HL-60 (cell line): Measurements from ENCODE around the gene HELZ.

Experiments used
- DNase-seq, 2 experiments: peaks; one replicate each; pipeline ENCODE4 v3.0.0-alpha.2; 2010 to 2020; ENCODE audit warnings: low read depth in 1 of 2, low spot score in 1 of 2
- H3K27ac ChIP-seq: fragments of 250-450 bp; sonication (Bioruptor Pico); replicated peaks from 2 replicates; pipeline ENCODE4 v1.5.1; 2020; ENCODE audit warnings: mild to moderate bottlenecking, moderate library complexity
- H3K27me3 ChIP-seq: fragments of 250-450 bp; sonication (Bioruptor Pico); 2 replicates; pipeline ENCODE4 v1.5.1; 2021; ENCODE audit warnings: mild to moderate bottlenecking, moderate library complexity; ENCODE audit not compliant: insufficient read depth, poor library complexity, severe bottlenecking
- H3K4me3 ChIP-seq: replicated peaks from 2 replicates; pipeline ENCODE4 v1.5.1; 2011; ENCODE audit warnings: mild to moderate bottlenecking, control low read depth, low read length; ENCODE audit not compliant: insufficient read depth
- CTCF ChIP-seq: IDR thresholded peaks from one replicate; pipeline ENCODE4 v1.5.1; 2011; ENCODE audit warnings: low read length, control low read depth, inconsistent platforms; ENCODE audit not compliant: insufficient read depth
- GABPA ChIP-seq: IDR thresholded peaks from 2 replicates; pipeline ENCODE4 v1.6.1; 2012; ENCODE audit warnings: low read depth
- POLR2AphosphoS5 ChIP-seq: IDR thresholded peaks from 2 replicates; pipeline ENCODE4 v1.6.1; 2012; ENCODE audit warnings: low read depth
- REST ChIP-seq: IDR thresholded peaks from 2 replicates; pipeline ENCODE4 v1.6.1; 2012; ENCODE audit warnings: low read depth; ENCODE audit not compliant: insufficient replicate concordance
- SPI1 ChIP-seq: IDR thresholded peaks from 2 replicates; pipeline ENCODE4 v1.6.1; 2012; ENCODE audit warnings: low read depth, mild to moderate bottlenecking, borderline replicate concordance

The HELZ gene

DNA sequence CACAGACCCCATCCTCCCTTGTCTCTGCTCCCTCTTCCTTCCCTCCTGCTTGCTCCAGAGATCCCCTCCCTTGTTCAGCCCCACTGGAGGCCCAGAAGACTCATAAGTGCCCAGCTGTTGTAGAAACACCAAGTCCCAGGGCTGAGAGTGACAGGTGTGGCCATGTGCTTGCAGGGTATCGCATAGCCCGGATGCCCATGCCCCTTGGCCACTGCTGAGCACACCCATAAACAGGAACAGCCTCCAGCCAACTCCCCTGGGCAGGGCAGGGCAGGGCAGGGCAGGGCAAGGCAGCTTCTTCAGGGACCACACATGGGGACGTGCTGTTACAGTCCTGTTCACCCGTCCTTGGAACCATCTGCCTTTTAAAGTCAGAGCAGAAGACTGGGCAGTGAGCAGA lies 198.6 kb downstream of the HELZ start:
- DNase-seq: no peak
- Histone ChIP-seq H3K27ac (no peak overlapping the region), H3K4me3 (no peak overlapping the region), H3K27me3 (no peaks in the 10 kb centered on the region)
- TF ChIP-seq POLR2AphosphoS5 (no peak), GABPA (no peak), SPI1 (no peak), CTCF (no peak), REST (no peak)

GRCh38 chr17:67044940-67045339 lies 200.1 kb downstream of the HELZ start:
- H3K27ac ChIP-seq: no peak overlapping the region
- no peak overlapping the region for H3K4me3 ChIP-seq
- H3K27me3 ChIP-seq: no peaks in the 10 kb centered on the region
- no peak for DNase-seq
- TF ChIP-seq POLR2AphosphoS5: no peak
- no peak for TF ChIP-seq CTCF
- TF ChIP-seq SPI1: no peak
- TF ChIP-seq REST: no peak
- TF ChIP-seq GABPA: no peak

- no peak within 1 kb of the TSS for H3K4me3 ChIP-seq
- no peak within 1 kb of the TSS for H3K27ac ChIP-seq
- TF ChIP-seq SPI1 (no peak), REST (no peak), GABPA (no peak), POLR2AphosphoS5 (no peak), CTCF (no peak)
- no peak for DNase-seq
- H3K27me3 ChIP-seq: no peaks in the 10 kb centered on the region
Measured at GRCh38 chr17:67044016-67044772, 200.8 kb downstream of the HELZ start, which contains the start of gene CACNG1. CACNG1 (plus strand) TSS chr17:67044554; CDS start chr17:67044661, 107 bp downstream.
